Measurements from ENCODE around the gene ZNF296. TPM values are rescaled to one million over a fixed set of nuclear protein-coding genes. Genes with fewer than 3 reads are reported as not detected.

Gene ZNF296
- total RNA-seq, 2 donors from 2014 or later, result 0.26 TPM; not detected in 1

GRCh38 chr19:45025264-45025663, 51.0 kb downstream of the ZNF296 start:
- Histone ChIP-seq H3K4me3 (no peak overlapping the region), H3K27me3 (no peaks in the 10 kb centered on the region), H3K36me3 (replicated peaks in 1 of 2; ENCODE audit: insufficient read depth in 1 of 2, low read depth in 2 of 2) (peaks cover 0 to 13% of the 10 kb centered on the region in 2 donors), H3K4me1 (no peaks in the 10 kb centered on the region), H3K27ac (no peak overlapping the region), H3K9me3 (no peaks in the 10 kb centered on the region)
- TF ChIP-seq CTCF (IDR thresholded peaks at IDR 0.05), result no peak
- TF ChIP-seq POLR2A (IDR thresholded peaks at IDR 0.05), result no peak
- intact Hi-C loops (cut with DNase I), result no loop called here
- 92 to 97% methylated on average over 9 of the region's 9 CpGs for WGBS, 2 donors
- ATAC-seq, result no peak
- DNase-seq, result no peak

- no peak for DNase-seq
- H3K4me1 ChIP-seq, result no peaks in the 10 kb centered on the region
- no peak overlapping the region for H3K4me3 ChIP-seq
- H3K9me3 ChIP-seq, result no peaks in the 10 kb centered on the region
- 82 to 85% methylated on average over 4 of the region's 4 CpGs for WGBS, 2 donors
- TF ChIP-seq CTCF (IDR thresholded peaks at IDR 0.05) (no peak), POLR2A (IDR thresholded peaks at IDR 0.05) (no peak)
- no peaks in the 10 kb centered on the region for H3K27me3 ChIP-seq
- no peak for ATAC-seq
- intact Hi-C loops (cut with DNase I), result no loop called here
- peaks cover 0 to 4% of the 10 kb centered on the region in 2 donors for H3K36me3 ChIP-seq (replicated peaks in 1 of 2; ENCODE audit: insufficient read depth in 1 of 2, low read depth in 2 of 2)
- H3K27ac ChIP-seq, result no peak overlapping the region
These were observed 53.2 kb downstream of the ZNF296 start for GRCh38 chr19:45023048-45023447.

- TF ChIP-seq CTCF (IDR thresholded peaks at IDR 0.05) (no peak), POLR2A (IDR thresholded peaks at IDR 0.05) (no peak)
- Histone ChIP-seq H3K9me3 (no peaks in the 10 kb centered on the region), H3K4me3 (no peak overlapping the region), H3K36me3 (replicated peaks in 1 of 2; ENCODE audit: insufficient read depth in 1 of 2, low read depth in 2 of 2) (peaks cover 0 to 2% of the 10 kb centered on the region in 2 donors), H3K4me1 (no peaks in the 10 kb centered on the region), H3K27ac (no peak overlapping the region), H3K27me3 (no peaks in the 10 kb centered on the region)
- DNase-seq (no peak), ATAC-seq (no peak)
- intact Hi-C loops (cut with DNase I), result no loop called here
- 82 to 90% methylated on average over 9 to 14 of the region's 14 CpGs for WGBS, 2 donors
These were observed 54.3 kb downstream of the ZNF296 start for GRCh38 chr19:45021971-45022370.

Small RNAs within 50 kb of the gene (small RNA-seq; reads per million reads assigned to genes)
- gene RNU6-611P, result not detected

Other genes with a start within 250 kb of the ZNF296 start
- 100 to 1,000 TPM in 1 of 2 donors, 10 to 100 TPM in 1; 54.0 to 137 TPM for gene NECTIN2, start 230.2 kb downstream of the ZNF296 start, total RNA-seq
- gene TOMM40, start 185.2 kb downstream of the ZNF296 start, total RNA-seq, result 10 to 100 TPM; 19.7 to 34.3 TPM
- gene APOE, start 170.7 kb downstream of the ZNF296 start, total RNA-seq, result 100 to 1,000 TPM in 1 of 2 donors, 10 to 100 TPM in 1; 77.6 to 216 TPM
- gene APOC1, start 161.9 kb downstream of the ZNF296 start, total RNA-seq, result 10 to 100 TPM in 1 of 2 donors, 1 to 10 TPM in 1; 5.4 to 24.1 TPM
- not detected for gene APOC4, start 134.2 kb downstream of the ZNF296 start, total RNA-seq
- gene APOC2, start 130.4 kb downstream of the ZNF296 start, total RNA-seq, result not detected
- 10 to 100 TPM; 37.1 to 48.5 TPM for gene CLPTM1, start 121.1 kb downstream of the ZNF296 start, total RNA-seq
- gene RELB, start 75.0 kb downstream of the ZNF296 start, total RNA-seq, result 10 to 100 TPM in 1 of 2 donors, 1 to 10 TPM in 1; 8.9 to 11.9 TPM
- gene CLASRP, start 37.4 kb downstream of the ZNF296 start, total RNA-seq, result 10 to 100 TPM; 40.2 to 64.9 TPM
- gene GEMIN7, start 2.8 kb upstream of the ZNF296 start, total RNA-seq, result 10 to 100 TPM; 15.8 to 19.5 TPM
- 10 to 100 TPM; 16.6 to 49.8 TPM for gene PPP1R37, start 16.7 kb upstream of the ZNF296 start, total RNA-seq
- gene NKPD1, start 84.5 kb upstream of the ZNF296 start, total RNA-seq, result not detected
- gene TRAPPC6A, start 101.8 kb upstream of the ZNF296 start, total RNA-seq, result 1 to 10 TPM in 1 of 2 donors, not detected in 1; 8.3 TPM
- 10 to 100 TPM in 1 of 2 donors, 1 to 10 TPM in 1; 4.9 to 12.5 TPM for gene BLOC1S3, start 102.3 kb upstream of the ZNF296 start, total RNA-seq
- 1 to 10 TPM; 4.2 to 6.9 TPM for gene EXOC3L2, start 168.9 kb upstream of the ZNF296 start, total RNA-seq
- gene MARK4, start 174.8 kb upstream of the ZNF296 start, total RNA-seq, result 10 to 100 TPM in 1 of 2 donors, 1 to 10 TPM in 1; 9.2 to 12.5 TPM
- gene CKM, start 246.4 kb upstream of the ZNF296 start, total RNA-seq, result not detected

Measured in body of pancreas (tissue), 4 donors.